Mammary epithelial cell (primary cell): ENCODE results near the gene TDP2.

Experiments
- EZH2 ChIP-seq: IDR thresholded peaks from 2 replicates; pipeline ENCODE4 v1.6.1; 2012; ENCODE audit warnings: low read length, inconsistent platforms, borderline replicate concordance
- TF ChIP-seq, protein P1 (sequence below), 2 donors: IDR thresholded peaks in 1 of 2; conservative IDR thresholded peaks in 1 of 2; 2 replicates each; pipeline ENCODE4 v1.5.1; 2011 to 2012; ENCODE audit warnings: inconsistent platforms in 2 of 2, low read length in 2 of 2, mild to moderate bottlenecking in 2 of 2, control low read depth in 1 of 2, low read depth in 1 of 2; ENCODE audit not compliant: insufficient read depth in 1 of 2; ENCODE audit errors: extremely low read depth in 1 of 2

DNA sequence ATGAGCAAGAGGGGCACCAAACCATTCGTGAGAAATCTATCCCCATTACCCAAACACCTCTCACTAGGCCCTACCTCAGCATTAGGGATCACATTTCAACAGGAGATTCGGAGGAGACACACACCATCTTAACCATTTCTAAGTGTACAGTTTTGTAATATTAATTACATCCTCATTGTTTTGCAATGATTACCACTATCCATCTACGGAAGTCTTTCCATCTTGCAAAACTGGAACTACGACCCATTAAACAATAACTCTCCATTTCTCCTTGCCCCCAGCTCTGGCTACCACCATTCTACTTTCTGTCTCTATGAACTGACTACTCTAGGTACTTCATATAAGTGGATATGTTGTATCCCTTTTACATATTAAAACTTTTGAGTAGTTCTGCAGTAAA lies 20.2 kb upstream of the TDP2 start:
- TF ChIP-seq, protein P1, sequence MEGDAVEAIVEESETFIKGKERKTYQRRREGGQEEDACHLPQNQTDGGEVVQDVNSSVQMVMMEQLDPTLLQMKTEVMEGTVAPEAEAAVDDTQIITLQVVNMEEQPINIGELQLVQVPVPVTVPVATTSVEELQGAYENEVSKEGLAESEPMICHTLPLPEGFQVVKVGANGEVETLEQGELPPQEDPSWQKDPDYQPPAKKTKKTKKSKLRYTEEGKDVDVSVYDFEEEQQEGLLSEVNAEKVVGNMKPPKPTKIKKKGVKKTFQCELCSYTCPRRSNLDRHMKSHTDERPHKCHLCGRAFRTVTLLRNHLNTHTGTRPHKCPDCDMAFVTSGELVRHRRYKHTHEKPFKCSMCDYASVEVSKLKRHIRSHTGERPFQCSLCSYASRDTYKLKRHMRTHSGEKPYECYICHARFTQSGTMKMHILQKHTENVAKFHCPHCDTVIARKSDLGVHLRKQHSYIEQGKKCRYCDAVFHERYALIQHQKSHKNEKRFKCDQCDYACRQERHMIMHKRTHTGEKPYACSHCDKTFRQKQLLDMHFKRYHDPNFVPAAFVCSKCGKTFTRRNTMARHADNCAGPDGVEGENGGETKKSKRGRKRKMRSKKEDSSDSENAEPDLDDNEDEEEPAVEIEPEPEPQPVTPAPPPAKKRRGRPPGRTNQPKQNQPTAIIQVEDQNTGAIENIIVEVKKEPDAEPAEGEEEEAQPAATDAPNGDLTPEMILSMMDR (conservative IDR thresholded peaks at IDR 0.05 in 1 of 2, IDR thresholded peaks at IDR 0.05 in 1 of 2; ENCODE audit: extremely low read depth in 1 of 2, insufficient read depth in 1 of 2, low read depth in 1 of 2, low read length in 2 of 2): no peak
- TF ChIP-seq EZH2: no peak
